ENCODE measurements around the gene BCAS3.
"Not testable (repeated sequence)": the region's sequence is repeated elsewhere in the genome, so short reads cannot be mapped to it uniquely, and the experiment has no call there.

Gene BCAS3

DNA sequence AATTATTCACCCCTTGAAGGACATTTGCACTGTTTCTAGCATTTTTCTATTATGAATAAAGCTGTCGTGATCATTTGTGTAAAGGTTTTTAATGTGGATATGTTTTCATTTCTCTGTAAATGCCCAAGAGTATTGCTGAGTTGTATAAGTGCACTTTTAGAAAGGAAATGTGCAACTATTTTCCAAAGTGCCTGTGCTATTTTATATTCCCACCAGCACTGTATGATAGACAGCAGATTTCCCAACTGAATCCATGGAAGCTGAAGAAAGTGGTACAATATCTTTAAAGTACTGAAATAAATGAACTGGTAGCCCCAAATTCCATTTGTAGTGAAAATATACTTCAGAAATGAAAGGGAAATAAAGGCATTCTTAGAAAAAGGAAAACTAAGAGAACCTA lies 238.4 kb downstream of the BCAS3 start:
- no peak overlapping the region for H3K4me3 ChIP-seq (ENCODE audit: low read length)
- TF ChIP-seq, protein P1, sequence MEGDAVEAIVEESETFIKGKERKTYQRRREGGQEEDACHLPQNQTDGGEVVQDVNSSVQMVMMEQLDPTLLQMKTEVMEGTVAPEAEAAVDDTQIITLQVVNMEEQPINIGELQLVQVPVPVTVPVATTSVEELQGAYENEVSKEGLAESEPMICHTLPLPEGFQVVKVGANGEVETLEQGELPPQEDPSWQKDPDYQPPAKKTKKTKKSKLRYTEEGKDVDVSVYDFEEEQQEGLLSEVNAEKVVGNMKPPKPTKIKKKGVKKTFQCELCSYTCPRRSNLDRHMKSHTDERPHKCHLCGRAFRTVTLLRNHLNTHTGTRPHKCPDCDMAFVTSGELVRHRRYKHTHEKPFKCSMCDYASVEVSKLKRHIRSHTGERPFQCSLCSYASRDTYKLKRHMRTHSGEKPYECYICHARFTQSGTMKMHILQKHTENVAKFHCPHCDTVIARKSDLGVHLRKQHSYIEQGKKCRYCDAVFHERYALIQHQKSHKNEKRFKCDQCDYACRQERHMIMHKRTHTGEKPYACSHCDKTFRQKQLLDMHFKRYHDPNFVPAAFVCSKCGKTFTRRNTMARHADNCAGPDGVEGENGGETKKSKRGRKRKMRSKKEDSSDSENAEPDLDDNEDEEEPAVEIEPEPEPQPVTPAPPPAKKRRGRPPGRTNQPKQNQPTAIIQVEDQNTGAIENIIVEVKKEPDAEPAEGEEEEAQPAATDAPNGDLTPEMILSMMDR (conservative IDR thresholded peaks at IDR 0.05; ENCODE audit: low read depth, low read length): no peak
- no peak for DNase-seq (ENCODE audit: low read depth)

DNA sequence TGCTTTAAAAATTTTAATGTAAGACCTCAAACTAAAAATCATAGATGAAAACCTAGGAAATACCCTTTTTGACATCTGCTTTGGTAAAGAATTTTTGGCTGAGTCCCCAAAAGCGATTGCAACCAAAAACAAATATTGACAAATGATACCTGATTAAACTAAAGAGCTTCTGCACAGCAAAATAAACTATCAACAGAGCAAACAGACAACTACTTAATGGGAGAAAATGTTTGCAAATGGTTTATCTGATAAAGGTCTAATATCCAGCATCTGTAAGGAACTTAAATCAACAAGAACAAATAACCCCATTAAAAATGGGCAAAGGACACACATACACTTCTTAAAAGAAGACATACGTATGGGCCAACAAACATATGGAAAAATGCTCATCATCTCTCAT lies 242.5 kb downstream of the BCAS3 start:
- TF ChIP-seq, protein P1 (conservative IDR thresholded peaks at IDR 0.05; ENCODE audit: low read depth, low read length): no peak
- DNase-seq (ENCODE audit: low read depth): no peak
- no peak overlapping the region for H3K4me3 ChIP-seq (ENCODE audit: low read length)

DNA sequence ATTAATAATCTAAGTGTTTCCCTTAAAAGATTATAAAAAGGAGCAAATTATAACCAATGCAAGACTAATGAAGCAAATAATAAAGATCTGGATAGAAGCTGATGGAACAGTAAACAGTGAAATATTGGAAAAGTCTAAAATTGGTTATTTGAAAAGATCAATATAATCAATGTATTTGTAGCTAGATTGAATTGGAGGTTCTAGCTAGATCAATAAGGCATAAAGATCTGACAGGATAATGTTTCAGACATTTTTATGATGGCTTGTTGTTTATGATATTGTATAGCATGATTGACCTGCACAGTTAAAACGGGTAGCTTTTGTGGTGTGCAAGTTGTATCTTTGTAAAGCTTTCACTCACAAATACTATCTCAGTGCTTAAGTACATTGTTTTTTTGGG lies 245.3 kb downstream of the BCAS3 start:
- DNase-seq (ENCODE audit: low read depth): no peak
- no peak overlapping the region for H3K4me3 ChIP-seq (ENCODE audit: low read length)
- TF ChIP-seq, protein P1 (conservative IDR thresholded peaks at IDR 0.05; ENCODE audit: low read depth, low read length): no peak

DNA sequence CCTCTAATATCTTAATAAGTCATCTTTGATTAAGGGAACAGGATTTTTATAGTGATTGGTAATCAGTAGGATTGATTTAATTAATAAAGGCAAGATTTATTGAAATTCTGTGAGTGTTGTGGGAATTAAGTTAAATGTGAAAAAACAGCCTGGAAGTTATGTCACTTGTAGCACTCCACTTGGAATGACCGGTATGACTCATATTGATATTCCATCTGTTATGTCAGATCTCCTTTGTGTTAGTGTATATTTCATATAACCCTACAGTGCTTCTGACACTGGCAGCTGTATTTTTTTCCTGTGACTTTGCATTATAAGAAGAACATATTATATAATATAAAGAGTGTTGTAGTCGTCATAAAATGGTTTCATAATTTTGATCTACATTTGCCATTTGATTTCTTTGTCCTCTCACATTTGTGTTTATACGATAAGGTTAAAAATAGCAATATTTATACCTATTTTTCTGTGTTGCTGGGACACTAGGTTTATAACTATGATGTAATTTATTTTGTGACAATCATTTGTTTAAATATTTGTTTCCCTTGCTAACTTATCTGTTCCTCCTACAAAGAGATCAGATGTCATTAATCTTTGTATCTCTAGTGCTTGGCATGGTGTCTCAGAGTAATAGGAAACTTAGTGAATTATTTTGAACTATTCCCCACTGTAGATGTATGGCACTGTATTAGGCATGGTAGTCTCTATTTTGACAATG lies 249.0 kb downstream of the BCAS3 start:
- no peak for DNase-seq (ENCODE audit: low read depth)
- no peak overlapping the region for H3K4me3 ChIP-seq (ENCODE audit: low read length)
- TF ChIP-seq, protein P1 (conservative IDR thresholded peaks at IDR 0.05; ENCODE audit: low read depth, low read length): no peak

DNA sequence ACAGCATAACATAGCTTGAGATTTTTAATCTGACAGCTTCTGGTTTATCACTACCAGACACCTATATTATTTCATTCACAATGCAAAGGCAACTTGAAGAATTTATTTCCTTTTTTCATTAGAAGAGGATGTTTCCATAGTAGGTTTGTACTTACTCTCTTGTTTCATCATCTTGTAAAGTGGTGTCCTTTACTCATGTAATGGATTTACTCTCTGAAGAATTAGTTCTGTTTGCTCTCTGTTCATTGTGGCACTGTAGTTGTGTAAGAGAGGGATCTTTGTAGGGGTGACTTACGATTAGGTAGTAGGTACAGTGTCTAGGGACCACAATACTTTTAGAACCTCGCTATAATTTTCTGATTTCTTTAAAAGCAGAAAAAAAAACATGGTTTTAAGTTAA lies 256.1 kb downstream of the BCAS3 start:
- TF ChIP-seq, protein P1 (conservative IDR thresholded peaks at IDR 0.05; ENCODE audit: low read depth, low read length): no peak
- no peak overlapping the region for H3K4me3 ChIP-seq (ENCODE audit: low read length)
- DNase-seq (ENCODE audit: low read depth): no peak

DNA sequence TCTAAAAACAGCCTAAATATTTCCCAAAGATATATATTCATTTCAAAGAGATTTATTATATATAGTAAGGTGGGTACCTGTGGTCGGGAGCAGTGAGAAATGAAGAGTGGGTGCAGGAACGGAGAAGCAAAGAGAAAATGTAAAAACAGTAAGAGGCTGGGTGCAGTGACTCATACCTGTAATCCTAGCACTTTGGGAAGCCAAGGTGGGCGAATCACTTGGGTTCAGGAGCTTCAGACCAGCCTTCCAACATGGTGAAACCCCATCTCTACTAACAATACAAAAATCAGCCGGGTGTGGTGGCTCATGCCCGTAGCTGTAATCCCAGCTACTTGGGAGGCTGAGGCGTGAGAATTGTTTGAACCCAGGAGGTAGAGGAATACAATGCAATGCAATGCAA lies 257.1 kb downstream of the BCAS3 start:
- no peak overlapping the region for H3K4me3 ChIP-seq (ENCODE audit: low read length)
- no peak for DNase-seq (ENCODE audit: low read depth)
- TF ChIP-seq, protein P1 (conservative IDR thresholded peaks at IDR 0.05; ENCODE audit: low read depth, low read length): no peak

DNA sequence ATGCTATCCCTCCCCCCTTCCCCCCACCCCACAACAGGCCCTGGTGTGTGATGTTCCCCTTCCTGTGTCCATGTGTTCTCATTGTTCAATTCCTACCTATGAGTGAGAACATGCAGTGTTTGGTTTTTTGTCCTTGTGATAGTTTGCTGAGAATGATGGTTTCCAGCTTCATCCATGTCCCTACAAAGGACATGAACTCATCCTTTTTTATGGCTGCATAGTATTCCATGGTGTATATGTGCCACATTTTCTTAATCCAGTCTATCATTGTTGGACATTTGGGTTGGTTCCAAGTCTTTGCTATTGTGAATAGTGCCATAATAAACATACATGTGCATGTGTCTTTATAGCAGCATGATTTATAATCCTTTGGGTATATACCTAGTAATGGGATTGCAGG lies 258.3 kb downstream of the BCAS3 start:
- DNase-seq (ENCODE audit: low read depth); H3K4me3 ChIP-seq (ENCODE audit: low read length): not testable (repeated sequence)
